ENCODE results near the gene RASSF4. TPM values are rescaled to one million over a fixed set of nuclear protein-coding genes. Genes with fewer than 3 reads are reported as not detected.

The RASSF4 gene
- total and polyA plus RNA-seq, 9 of the 15 experiments (the other 6 are each of a cell fraction or from before 2014, with no cell fraction given) = 0.01 to 0.62 (median 0.11) TPM; not detected in 3

DNA sequence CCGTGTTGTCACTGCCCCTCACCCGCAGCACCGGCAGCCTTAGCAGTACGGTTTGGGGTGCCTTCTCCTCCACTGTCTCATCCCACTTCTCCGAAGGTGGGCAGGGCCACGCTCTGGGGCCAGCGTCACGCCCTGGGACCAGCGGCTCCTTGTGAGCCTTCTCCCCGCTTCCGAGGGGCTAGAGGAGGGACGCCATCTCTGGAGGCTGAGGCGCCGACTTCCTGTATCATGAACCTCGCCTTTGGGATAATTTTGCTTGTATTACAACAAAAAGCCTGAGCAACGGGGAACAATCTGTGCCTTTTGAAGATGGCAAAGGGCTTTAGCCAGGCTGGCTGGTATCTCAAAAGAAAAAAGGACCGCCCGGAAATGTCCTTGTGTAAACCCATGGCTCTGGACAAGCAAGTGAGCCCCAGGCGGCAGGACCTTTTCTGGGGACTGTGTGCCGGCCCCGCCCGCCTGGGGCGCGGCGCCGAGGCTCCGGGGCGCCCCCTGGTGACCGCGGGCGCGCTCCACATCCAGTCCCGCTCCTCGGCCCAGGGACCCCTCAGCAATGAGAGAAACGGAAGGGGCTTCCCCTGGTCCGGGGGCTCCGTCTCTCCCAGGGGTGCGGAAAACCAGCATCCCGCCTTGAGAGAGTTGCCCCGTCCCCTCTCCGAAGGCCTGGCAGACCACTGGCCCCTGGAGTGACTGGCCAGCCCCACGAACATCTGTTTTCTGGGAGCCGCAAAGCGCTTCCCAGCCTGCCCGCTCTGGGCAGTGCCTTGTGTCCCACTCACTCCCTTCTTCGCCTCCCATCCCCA lies 15.2 kb downstream of the RASSF4 start (continued):
- TF ChIP-seq, protein P1, sequence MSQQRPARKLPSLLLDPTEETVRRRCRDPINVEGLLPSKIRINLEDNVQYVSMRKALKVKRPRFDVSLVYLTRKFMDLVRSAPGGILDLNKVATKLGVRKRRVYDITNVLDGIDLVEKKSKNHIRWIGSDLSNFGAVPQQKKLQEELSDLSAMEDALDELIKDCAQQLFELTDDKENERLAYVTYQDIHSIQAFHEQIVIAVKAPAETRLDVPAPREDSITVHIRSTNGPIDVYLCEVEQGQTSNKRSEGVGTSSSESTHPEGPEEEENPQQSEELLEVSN (IDR thresholded peaks at IDR 0.05; ENCODE audit: borderline replicate concordance in 1 of 2, extremely low read depth in 1 of 2, insufficient read depth in 1 of 2, insufficient read length in 1 of 2, low read depth in 1 of 2, low read length in 1 of 2, poor library complexity in 1 of 2, severe bottlenecking in 1 of 2) = peak in 1 of 2 experiments; percentile 55
- peak; percentile 43; the same call in 1 of the 2 replicates for TF ChIP-seq GATAD2A (IDR thresholded peaks at IDR 0.05)
- peak; percentile 65 for TF ChIP-seq TAF1 (IDR thresholded peaks at IDR 0.05; ENCODE audit: control insufficient read depth, extremely low read depth, insufficient read depth, low read length, severe bottlenecking)
- TF ChIP-seq GATA2 (CRISPR knock-in tag; IDR thresholded peaks at IDR 0.05) = no peak
- TF ChIP-seq, protein P2, sequence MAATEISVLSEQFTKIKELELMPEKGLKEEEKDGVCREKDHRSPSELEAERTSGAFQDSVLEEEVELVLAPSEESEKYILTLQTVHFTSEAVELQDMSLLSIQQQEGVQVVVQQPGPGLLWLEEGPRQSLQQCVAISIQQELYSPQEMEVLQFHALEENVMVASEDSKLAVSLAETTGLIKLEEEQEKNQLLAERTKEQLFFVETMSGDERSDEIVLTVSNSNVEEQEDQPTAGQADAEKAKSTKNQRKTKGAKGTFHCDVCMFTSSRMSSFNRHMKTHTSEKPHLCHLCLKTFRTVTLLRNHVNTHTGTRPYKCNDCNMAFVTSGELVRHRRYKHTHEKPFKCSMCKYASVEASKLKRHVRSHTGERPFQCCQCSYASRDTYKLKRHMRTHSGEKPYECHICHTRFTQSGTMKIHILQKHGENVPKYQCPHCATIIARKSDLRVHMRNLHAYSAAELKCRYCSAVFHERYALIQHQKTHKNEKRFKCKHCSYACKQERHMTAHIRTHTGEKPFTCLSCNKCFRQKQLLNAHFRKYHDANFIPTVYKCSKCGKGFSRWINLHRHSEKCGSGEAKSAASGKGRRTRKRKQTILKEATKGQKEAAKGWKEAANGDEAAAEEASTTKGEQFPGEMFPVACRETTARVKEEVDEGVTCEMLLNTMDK (IDR thresholded peaks at IDR 0.05; ENCODE audit: borderline replicate concordance, insufficient read depth, low read depth, low read length, poor library complexity, severe bottlenecking) = peak; percentile 63
- TF ChIP-seq ZNF445 (CRISPR knock-in tag; IDR thresholded peaks at IDR 0.05; ENCODE audit: low read depth) = no peak
- TF ChIP-seq, protein P3, sequence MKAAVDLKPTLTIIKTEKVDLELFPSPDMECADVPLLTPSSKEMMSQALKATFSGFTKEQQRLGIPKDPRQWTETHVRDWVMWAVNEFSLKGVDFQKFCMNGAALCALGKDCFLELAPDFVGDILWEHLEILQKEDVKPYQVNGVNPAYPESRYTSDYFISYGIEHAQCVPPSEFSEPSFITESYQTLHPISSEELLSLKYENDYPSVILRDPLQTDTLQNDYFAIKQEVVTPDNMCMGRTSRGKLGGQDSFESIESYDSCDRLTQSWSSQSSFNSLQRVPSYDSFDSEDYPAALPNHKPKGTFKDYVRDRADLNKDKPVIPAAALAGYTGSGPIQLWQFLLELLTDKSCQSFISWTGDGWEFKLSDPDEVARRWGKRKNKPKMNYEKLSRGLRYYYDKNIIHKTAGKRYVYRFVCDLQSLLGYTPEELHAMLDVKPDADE (conservative IDR thresholded peaks at IDR 0.05; ENCODE audit: control insufficient read depth, low read depth, low read length) = 0 out of 2 replicates have a peak, but pooled peaks have one; percentile 66
- no peak for TF ChIP-seq LEF1 (IDR thresholded peaks at IDR 0.05)
- TF ChIP-seq ZNF347 (CRISPR knock-in tag; IDR thresholded peaks at IDR 0.05; ENCODE audit: low read depth) = no peak
- TF ChIP-seq DDX20 (tag; IDR thresholded peaks at IDR 0.05; ENCODE audit: low read depth) = no peak
- TF ChIP-seq PHB (CRISPR knock-in tag; IDR thresholded peaks at IDR 0.05) = no peak
- TF ChIP-seq CTBP1 (IDR thresholded peaks at IDR 0.05; ENCODE audit: borderline replicate concordance) = peak; percentile 23; the same call in 1 of the 2 replicates
- TF ChIP-seq NFXL1 (CRISPR knock-in tag; IDR thresholded peaks at IDR 0.05) = no peak
- 0 out of 2 replicates have a peak, but pooled peaks have one; percentile 12 for TF ChIP-seq HCFC1 (IDR thresholded peaks at IDR 0.05; ENCODE audit: low read depth, low read length)
- TF ChIP-seq E2F3 (CRISPR knock-in tag; IDR thresholded peaks at IDR 0.05) = peak; percentile 35; the same call in 1 of the 2 replicates
- TF ChIP-seq, protein P4, sequence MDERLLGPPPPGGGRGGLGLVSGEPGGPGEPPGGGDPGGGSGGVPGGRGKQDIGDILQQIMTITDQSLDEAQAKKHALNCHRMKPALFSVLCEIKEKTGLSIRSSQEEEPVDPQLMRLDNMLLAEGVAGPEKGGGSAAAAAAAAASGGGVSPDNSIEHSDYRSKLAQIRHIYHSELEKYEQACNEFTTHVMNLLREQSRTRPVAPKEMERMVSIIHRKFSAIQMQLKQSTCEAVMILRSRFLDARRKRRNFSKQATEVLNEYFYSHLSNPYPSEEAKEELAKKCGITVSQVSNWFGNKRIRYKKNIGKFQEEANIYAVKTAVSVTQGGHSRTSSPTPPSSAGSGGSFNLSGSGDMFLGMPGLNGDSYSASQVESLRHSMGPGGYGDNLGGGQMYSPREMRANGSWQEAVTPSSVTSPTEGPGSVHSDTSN (CRISPR knock-in tag; IDR thresholded peaks at IDR 0.05; ENCODE audit: low read depth) = no peak
- TF ChIP-seq, protein P4 (tag; conservative IDR thresholded peaks at IDR 0.05; ENCODE audit: low read depth) = no peak
- TF ChIP-seq HSF4 (CRISPR knock-in tag; IDR thresholded peaks at IDR 0.05; ENCODE audit: borderline replicate concordance) = no peak
- TF ChIP-seq CCNT2 (IDR thresholded peaks at IDR 0.05; ENCODE audit: borderline replicate concordance, extremely low read depth, insufficient read length, low read depth, low read length) = peak; percentile 31
- TF ChIP-seq ZNF184 (CRISPR knock-in tag; IDR thresholded peaks at IDR 0.05) = no peak
